ENCODE data around the gene CHIA. TPM values are rescaled to one million over a fixed set of nuclear protein-coding genes. Genes with fewer than 3 reads are reported as not detected.

CHIA gene
- total and polyA plus RNA-seq, 2 experiments from 2014 or later: not detected

DNA sequence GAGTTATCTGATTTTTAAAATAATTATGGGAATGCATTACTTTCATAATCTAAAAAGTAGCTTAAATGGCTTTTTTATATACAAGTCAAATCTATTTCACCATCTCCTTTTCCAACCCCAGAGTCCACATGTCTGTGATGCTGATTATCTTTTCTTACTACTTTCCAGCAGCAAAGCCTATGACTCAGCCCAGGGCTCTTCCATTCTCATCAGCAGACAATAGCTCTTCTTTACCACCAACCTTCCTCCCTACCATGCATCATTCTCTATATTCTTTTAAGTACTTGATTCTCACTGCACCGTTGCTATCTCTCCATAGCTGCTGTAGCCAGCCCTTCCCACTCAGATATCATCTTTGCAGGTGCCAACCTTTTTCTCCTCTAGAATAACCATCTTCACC, 75.6 kb downstream of the CHIA start:
- Histone ChIP-seq H3K79me2 (ENCODE audit: insufficient read depth) (no peaks in the 10 kb centered on the region), H3K9me2 (ENCODE audit: insufficient read depth) (no peaks in the 10 kb centered on the region), H3K4me1 (ENCODE audit: insufficient read depth) (0 out of 2 replicates have a peak, but pooled peaks cover 7% of the 10 kb centered on the region), H3K36me3 (ENCODE audit: low read depth) (no peaks in the 10 kb centered on the region), H4K20me1 (ENCODE audit: insufficient read depth) (no peaks in the 10 kb centered on the region), H3K4me2 (ENCODE audit: unreplicated experiment) (no peak overlapping the region), H3K4me3 (no peak overlapping the region), H3K9me3 (ENCODE audit: low read depth) (no peaks in the 10 kb centered on the region), H3K27me3 (replicated peaks; ENCODE audit: insufficient read depth) (no peaks in the 10 kb centered on the region), H3K9ac (no peak overlapping the region), H2AFZ (no peak overlapping the region), H3K27ac (no peak overlapping the region), H3F3A (ENCODE audit: insufficient read depth) (no peaks in the 10 kb centered on the region)
- TF ChIP-seq EZH2phosphoT487 (IDR thresholded peaks at IDR 0.05; ENCODE audit: insufficient read depth, low read depth) (no peak), EZH2 (IDR thresholded peaks at IDR 0.05; ENCODE audit: insufficient read depth, poor library complexity, severe bottlenecking) (no peak)
- peak; percentile 58 for DNase-seq
- 58 to 88% methylated on average over 1 of the region's 1 CpG for WGBS, 2 experiments (ENCODE audit: low coverage in 1 of 2, low lambda C conversion rate in 2 of 2, missing lambda C conversion rate in 2 of 2)
- in situ Hi-C loops (cut with MboI): no loop called here

DNA sequence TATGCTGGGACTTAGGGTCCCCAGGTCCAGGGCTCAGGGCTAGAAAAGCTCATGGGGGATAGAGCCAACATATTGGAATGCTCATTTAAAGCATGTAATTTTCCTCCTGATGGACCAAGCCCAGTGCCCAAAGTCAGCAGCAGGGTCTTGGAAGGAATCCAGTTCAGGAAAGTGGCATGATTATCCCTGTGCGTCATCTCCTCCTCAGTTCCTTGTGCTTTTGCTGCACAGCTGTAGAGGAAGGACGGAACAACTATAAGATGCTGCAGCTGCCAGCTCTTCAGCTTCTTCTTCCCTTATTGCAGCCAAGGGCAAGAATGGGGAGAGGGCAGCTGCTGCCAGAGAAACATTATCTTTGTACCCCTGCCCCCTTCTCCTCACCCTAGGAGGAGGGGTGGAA, 78.5 kb downstream of the CHIA start:
- Histone ChIP-seq H3K36me3 (ENCODE audit: low read depth) (no peaks in the 10 kb centered on the region), H4K20me1 (ENCODE audit: insufficient read depth) (no peaks in the 10 kb centered on the region), H3K27ac (no peak overlapping the region), H3K4me3 (no peak overlapping the region), H3K9ac (no peak overlapping the region), H3K4me2 (ENCODE audit: unreplicated experiment) (no peak overlapping the region), H3K4me1 (ENCODE audit: insufficient read depth) (0 out of 2 replicates have a peak, but pooled peaks cover 7% of the 10 kb centered on the region), H3K9me2 (ENCODE audit: insufficient read depth) (no peaks in the 10 kb centered on the region), H3F3A (ENCODE audit: insufficient read depth) (no peaks in the 10 kb centered on the region), H3K9me3 (ENCODE audit: low read depth) (no peaks in the 10 kb centered on the region), H2AFZ (no peak overlapping the region), H3K27me3 (replicated peaks; ENCODE audit: insufficient read depth) (no peaks in the 10 kb centered on the region), H3K79me2 (ENCODE audit: insufficient read depth) (no peaks in the 10 kb centered on the region)
- no peak for TF ChIP-seq EZH2 (IDR thresholded peaks at IDR 0.05; ENCODE audit: insufficient read depth, poor library complexity, severe bottlenecking)
- no peak for TF ChIP-seq EZH2phosphoT487 (IDR thresholded peaks at IDR 0.05; ENCODE audit: insufficient read depth, low read depth)
- DNase-seq: peak; percentile 23
- 9 to 22% methylated on average over 2 of the region's 2 CpGs for WGBS, 2 experiments (ENCODE audit: low coverage in 1 of 2, low lambda C conversion rate in 2 of 2, missing lambda C conversion rate in 2 of 2)
- in situ Hi-C loops (cut with MboI): no loop called here

DNA sequence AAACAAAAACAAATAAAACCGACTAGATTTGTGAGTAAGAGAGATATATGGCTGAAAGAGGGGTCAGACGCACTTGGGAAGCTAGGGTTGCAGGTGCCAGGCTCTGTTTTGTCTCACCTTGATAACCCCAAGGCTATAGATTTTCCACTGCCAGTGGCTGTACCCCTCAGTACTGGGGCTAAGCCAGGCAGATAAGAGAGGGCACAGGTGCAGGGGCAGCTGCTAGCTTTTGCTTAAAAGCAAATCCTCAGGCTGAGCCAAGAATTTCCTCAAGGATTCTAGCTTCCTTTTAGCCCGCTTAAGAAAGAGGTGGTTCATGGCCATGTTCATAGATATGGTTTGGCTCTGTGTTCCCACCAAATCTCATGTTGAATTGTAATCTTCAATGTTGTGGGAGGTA, 79.0 kb downstream of the CHIA start:
- DNase-seq: no peak
- Histone ChIP-seq H2AFZ (no peak overlapping the region), H3K27me3 (replicated peaks; ENCODE audit: insufficient read depth) (no peaks in the 10 kb centered on the region), H3K4me2 (ENCODE audit: unreplicated experiment) (no peak overlapping the region), H3F3A (ENCODE audit: insufficient read depth) (no peaks in the 10 kb centered on the region), H4K20me1 (ENCODE audit: insufficient read depth) (no peaks in the 10 kb centered on the region), H3K4me1 (ENCODE audit: insufficient read depth) (0 out of 2 replicates have a peak, but pooled peaks cover 5% of the 10 kb centered on the region), H3K36me3 (ENCODE audit: low read depth) (no peaks in the 10 kb centered on the region), H3K9ac (no peak overlapping the region), H3K9me2 (ENCODE audit: insufficient read depth) (no peaks in the 10 kb centered on the region), H3K9me3 (ENCODE audit: low read depth) (no peaks in the 10 kb centered on the region), H3K4me3 (no peak overlapping the region), H3K27ac (no peak overlapping the region), H3K79me2 (ENCODE audit: insufficient read depth) (no peaks in the 10 kb centered on the region)
- 42 to 49% methylated on average over 3 of the region's 3 CpGs for WGBS, 2 experiments (ENCODE audit: low coverage in 1 of 2, low lambda C conversion rate in 2 of 2, missing lambda C conversion rate in 2 of 2)
- in situ Hi-C loops (cut with MboI): no loop called here
- TF ChIP-seq EZH2 (IDR thresholded peaks at IDR 0.05; ENCODE audit: insufficient read depth, poor library complexity, severe bottlenecking) (no peak), EZH2phosphoT487 (IDR thresholded peaks at IDR 0.05; ENCODE audit: insufficient read depth, low read depth) (no peak)

Small RNA genes lying within 50 kb of the gene (small RNA-seq; reads per million reads assigned to genes)
- gene AL356387.2 (ENCODE audit: low read depth, low replicate concordance): not detected

Other genes with a start within 250 kb of the CHIA start
- 82.5 and 91.4 TPM in 2 replicates for gene DRAM2, start 150.8 kb upstream of the CHIA start, total RNA-seq (2014; rRNA removed; shearing (Covaris generic))
- 64.1 and 66.8 TPM in 2 replicates for gene DRAM2, start 150.8 kb upstream of the CHIA start, polyA plus RNA-seq (2016; fragmentation: Nextera tagmentation; extraction: Ambion mirVana)
- gene CEPT1, start 150.6 kb upstream of the CHIA start, total RNA-seq (2014; rRNA removed; shearing (Covaris generic)): 29.5 and 35.8 TPM in 2 replicates
- 28.7 and 30.7 TPM in 2 replicates for gene CEPT1, start 150.6 kb upstream of the CHIA start, polyA plus RNA-seq (2016; fragmentation: Nextera tagmentation; extraction: Ambion mirVana)
- 3.7 and 5.1 TPM in 2 replicates for gene DENND2D, start 90.2 kb upstream of the CHIA start, total RNA-seq (2014; rRNA removed; shearing (Covaris generic))
- gene DENND2D, start 90.2 kb upstream of the CHIA start, polyA plus RNA-seq (2016; fragmentation: Nextera tagmentation; extraction: Ambion mirVana): 6.2 and 6.6 TPM in 2 replicates
- gene CHI3L2, start 63.1 kb upstream of the CHIA start, total RNA-seq (2014; rRNA removed; shearing (Covaris generic)): not detected in 2 replicates
- 0.43 and 0.55 TPM in 2 replicates for gene CHI3L2, start 63.1 kb upstream of the CHIA start, polyA plus RNA-seq (2016; fragmentation: Nextera tagmentation; extraction: Ambion mirVana)
- under 0.01 and 1.5 TPM in 2 replicates for gene OVGP1, start 136.9 kb downstream of the CHIA start, total RNA-seq (2014; rRNA removed; shearing (Covaris generic))
- gene OVGP1, start 136.9 kb downstream of the CHIA start, polyA plus RNA-seq (2016; fragmentation: Nextera tagmentation; extraction: Ambion mirVana): 0.13 and 0.41 TPM in 2 replicates
- gene WDR77, start 158.4 kb downstream of the CHIA start, total RNA-seq (2014; rRNA removed; shearing (Covaris generic)): 31.6 and 34.3 TPM in 2 replicates
- gene WDR77, start 158.4 kb downstream of the CHIA start, polyA plus RNA-seq (2016; fragmentation: Nextera tagmentation; extraction: Ambion mirVana): 45.8 and 47.7 TPM in 2 replicates
- gene ATP5PB, start 158.6 kb downstream of the CHIA start, total RNA-seq (2014; rRNA removed; shearing (Covaris generic)): 186 and 226 TPM in 2 replicates
- 295 and 304 TPM in 2 replicates for gene ATP5PB, start 158.6 kb downstream of the CHIA start, polyA plus RNA-seq (2016; fragmentation: Nextera tagmentation; extraction: Ambion mirVana)
- gene C1orf162, start 183.1 kb downstream of the CHIA start, total RNA-seq (2014; rRNA removed; shearing (Covaris generic)): not detected in 2 replicates
- gene C1orf162, start 183.1 kb downstream of the CHIA start, polyA plus RNA-seq (2016; fragmentation: Nextera tagmentation; extraction: Ambion mirVana): 0.30 TPM in 1 of 2 replicates, not detected in the other
- not detected in 2 replicates for gene ADORA3, start 212.8 kb downstream of the CHIA start, total RNA-seq (2014; rRNA removed; shearing (Covaris generic))
- not detected in 2 replicates for gene ADORA3, start 212.8 kb downstream of the CHIA start, polyA plus RNA-seq (2016; fragmentation: Nextera tagmentation; extraction: Ambion mirVana)
- gene TMIGD3, start 212.8 kb downstream of the CHIA start, total RNA-seq (2014; rRNA removed; shearing (Covaris generic)): not detected in 2 replicates
- gene TMIGD3, start 212.8 kb downstream of the CHIA start, polyA plus RNA-seq (2016; fragmentation: Nextera tagmentation; extraction: Ambion mirVana): not detected in 2 replicates

Data from GM23248 (cell line).